GM21619 (cell line): ENCODE measurements around the gene BARHL1.

Source experiments
- ATAC-seq: cut with Tn5 transposase; IDR thresholded peaks from one replicate; pipeline ENCODE4 v1.9.1; 2021; ENCODE audit not compliant: unreplicated experiment

BARHL1 gene

DNA sequence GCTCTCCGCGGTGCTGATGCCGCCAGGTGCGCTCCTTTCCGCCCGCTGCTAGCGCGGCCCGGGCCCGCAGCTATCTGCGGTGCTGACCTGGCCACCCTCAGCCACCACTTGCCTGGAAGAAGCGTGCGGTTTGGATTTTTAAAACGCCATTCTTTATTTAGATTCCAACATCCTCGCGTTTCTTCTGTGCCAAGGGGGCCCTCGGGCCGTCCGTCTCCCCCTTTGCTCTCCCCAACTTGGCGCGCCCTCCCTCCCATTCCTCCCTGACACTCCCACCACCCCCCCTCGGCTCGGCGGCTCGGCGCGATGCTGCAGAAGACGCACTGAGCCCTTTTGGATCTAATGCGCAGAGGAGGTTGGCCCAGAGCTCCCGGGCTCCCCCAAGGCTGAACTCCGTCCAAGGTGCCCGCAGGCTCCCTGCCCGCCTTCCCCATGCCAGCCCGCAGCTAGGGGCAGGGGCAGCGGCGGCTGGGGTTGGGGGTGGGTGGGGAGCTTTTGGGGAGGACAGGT lies at the start of gene BARHL1:
BARHL1 (plus strand) TSS at position 331 of the 510 bp plus-strand sequence. CDS start 192 bp downstream, outside the sequence.
- ATAC-seq: no peak

DNA sequence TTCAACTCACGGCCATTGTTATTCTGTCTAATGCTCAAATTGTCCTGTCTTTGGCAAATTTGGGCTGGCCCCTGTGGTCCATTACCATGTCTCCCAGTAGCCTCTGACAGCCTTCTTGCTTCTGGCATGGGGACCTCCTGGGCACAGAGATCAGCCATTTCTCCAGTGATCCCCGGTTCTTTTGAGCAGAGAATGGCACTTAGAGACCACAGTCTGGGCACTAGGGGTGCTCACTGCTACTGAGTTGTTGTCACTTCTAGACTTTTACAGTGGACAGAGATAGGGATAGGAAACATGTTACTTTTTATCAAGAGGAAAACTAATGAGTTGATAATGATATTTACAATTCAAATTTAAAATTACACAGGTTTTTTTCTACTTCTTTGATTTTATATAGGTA lies 47.6 kb upstream of the BARHL1 start:
- ATAC-seq: no peak

DNA sequence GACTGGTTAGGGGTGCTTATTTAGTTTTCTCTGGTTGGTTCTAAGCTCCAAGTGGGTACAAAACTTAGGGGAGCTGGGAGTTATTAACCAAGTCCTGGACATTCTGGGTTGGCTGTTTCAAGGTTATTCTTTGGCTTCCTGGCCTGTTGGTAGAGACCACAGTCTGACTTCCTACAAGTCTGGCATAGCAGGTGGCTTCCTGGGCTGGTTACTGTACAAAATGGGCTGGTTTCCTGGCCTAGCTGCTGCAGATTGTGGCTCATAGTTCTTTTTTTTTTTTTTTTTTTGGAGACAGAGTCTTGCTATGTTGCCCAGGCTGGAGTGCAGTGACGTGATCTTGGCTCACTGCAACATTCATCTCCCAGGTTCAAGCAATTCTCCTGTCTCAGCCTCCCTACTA lies 46.3 kb upstream of the BARHL1 start:
- no peak for ATAC-seq

DNA sequence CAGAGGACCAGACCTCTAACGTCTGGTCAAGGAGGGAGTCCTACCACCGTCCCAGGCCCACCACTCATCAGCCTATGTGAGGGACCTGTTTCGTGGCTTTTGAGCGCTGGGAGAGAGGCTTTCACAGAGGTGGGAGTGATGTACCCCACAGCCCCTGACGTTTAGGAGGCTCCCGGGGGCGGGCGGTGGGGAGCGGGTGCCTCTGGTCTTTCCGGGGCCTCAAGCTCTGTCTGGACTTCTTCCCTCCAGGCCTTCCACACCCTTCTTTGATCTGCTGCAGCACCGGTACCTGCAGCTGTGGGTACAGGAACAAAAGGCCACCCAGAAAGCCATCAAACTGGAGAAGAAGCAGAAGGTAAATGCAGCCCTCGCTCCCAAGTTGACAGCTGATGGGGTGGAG lies 45.1 kb upstream of the BARHL1 start:
- no peak for ATAC-seq

DNA sequence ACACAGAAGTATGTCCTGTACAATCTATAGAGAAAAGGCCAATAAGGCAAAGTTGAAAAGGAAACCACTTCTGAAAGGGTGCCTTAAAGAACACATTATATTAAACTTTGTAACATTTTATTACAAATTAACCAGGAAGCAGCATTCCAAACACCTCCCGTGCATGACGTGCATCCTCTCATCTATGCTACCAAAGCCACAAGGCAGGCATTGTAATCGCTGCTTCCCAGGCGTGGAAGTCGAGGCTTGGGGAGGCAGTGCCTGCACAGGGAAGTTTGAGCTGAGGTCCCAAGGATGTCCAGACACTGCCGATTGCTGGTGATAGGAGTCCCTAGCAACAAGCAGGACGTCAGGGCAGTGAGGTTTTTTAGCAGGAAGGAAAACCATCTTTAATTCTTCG lies 44.3 kb upstream of the BARHL1 start:
- no peak for ATAC-seq

DNA sequence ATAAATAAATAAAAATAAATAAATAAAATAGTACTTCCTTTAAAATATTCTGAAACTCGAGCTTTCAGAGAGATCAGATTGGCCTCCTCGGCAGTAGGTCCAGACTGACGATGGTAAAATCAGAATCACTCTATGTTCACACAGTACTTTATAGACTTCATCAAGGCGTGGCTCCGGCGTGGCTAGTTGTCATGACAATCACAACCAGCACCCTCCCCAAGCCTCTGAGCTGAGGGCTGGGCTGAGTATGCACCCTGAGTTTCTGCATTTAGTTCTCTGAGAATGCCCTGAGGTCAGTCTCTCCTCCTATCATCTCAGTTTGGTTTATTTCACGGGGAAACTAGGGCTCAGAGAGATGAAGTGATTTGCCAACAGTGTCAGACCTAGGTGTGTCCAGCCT lies 43.3 kb upstream of the BARHL1 start:
- no peak for ATAC-seq

GRCh38 chr9:132541051-132541450 lies 41.4 kb upstream of the BARHL1 start:
- no peak for ATAC-seq

DNA sequence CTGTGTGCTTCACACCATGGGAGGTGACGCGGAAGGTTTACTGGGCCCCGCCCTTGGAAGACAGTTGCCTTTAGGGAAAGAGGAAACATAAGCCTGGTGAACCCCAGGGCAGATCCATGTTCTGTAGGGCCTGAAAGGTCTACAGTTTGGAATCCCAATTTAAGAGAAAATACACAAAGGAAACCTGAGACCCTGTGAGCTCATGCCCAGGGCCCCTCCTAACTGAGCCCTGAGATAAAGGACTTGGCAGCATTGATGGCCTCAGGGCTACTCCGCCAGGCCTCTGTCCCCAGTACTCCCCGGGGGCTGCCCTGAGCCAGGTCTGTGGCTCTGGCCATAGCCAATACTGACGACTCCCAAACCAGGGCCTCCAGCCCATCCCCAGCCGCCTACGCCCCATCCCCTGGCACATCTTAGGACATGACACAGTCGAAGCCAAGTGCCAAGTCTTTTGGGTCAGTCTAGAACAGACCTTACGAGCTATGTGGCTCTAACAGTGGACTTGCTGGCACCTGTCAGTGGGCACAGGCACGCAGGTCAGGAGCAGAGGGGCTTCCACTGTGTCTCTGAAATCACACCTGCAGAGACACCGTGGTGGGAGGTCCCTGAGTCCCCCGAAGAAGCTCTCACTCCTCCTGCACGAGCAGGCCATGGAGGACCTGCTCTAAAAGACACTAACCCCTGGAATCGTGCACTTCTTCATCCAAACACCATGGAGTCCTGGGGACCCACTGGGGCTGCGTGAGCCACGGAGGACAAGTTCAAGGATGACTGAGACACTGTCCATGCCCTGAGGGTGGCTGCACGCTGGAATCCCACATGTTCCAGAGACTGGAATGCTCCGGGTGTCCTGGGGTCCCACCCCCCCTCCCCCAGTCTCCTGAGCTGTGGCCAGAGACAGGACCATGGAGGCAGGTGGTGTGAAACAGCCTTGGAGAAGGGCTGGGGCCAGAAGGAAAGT lies 40.3 kb upstream of the BARHL1 start:
- ATAC-seq: no peak

- ATAC-seq: no peak
These were observed 39.2 kb upstream of the BARHL1 start for GRCh38 chr9:132543251-132543650.

DNA sequence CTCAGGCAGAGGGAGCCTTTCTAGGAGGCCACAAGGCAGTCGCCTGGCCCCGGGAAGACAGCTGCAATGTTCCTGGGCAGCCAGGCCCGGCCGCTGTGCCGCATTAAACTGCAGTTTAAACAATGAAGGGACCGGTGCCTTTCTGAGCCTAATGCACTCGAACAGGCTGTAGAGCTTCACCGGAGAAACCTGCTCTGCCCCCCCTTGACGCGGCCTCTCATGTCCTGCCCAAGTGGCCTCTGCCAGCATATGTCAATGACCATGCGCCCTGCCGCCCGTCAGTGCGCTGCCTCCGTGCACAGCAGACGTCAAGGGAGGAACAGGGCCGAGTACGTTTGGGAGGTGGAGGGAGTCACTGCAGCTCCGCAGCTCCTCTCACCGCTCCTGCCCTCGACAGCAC lies 38.4 kb upstream of the BARHL1 start:
- ATAC-seq: no peak

DNA sequence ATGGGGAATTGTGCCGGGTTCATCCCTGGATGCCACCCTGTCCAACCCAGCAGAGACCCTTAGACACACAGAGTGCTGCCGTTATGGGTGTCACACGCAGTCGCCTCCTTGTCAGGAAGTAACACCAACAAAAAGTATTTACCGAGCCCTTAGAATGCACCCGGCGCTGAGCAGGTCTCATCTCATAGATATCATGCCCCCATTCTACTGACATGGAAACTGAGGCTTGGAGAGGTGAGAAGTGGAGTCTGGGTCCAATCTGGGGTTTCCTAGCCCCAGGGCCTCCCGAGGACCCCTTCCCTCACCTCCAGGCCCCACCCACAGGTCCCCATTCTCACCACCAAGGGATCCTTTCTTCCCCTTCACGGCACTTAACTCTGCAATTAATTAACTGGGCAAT lies 36.8 kb upstream of the BARHL1 start:
- ATAC-seq: no peak

GRCh38 chr9:132546148-132547051 lies 36.0 kb upstream of the BARHL1 start:
- ATAC-seq: no peak

DNA sequence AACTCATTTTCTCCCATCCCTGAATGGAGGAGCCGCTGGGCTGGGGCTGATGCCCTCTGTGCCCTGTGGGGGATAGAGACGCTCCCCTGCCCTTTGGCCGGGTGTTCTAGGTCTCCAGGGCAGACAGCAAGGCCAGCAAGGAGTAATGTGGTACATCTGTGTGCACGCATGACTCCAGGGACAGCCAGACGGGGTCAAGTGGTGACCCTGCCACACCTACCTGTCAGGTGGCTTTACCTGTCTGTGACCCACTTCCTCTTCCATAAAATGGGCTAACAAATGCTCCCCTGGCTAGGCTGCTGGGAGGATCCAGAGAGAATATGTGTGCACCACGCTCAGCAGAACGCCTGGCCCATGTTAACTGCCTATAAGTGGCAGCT lies 35.4 kb upstream of the BARHL1 start:
- no peak for ATAC-seq

GRCh38 chr9:132547436-132547835 lies 35.0 kb upstream of the BARHL1 start:
- ATAC-seq: no peak

DNA sequence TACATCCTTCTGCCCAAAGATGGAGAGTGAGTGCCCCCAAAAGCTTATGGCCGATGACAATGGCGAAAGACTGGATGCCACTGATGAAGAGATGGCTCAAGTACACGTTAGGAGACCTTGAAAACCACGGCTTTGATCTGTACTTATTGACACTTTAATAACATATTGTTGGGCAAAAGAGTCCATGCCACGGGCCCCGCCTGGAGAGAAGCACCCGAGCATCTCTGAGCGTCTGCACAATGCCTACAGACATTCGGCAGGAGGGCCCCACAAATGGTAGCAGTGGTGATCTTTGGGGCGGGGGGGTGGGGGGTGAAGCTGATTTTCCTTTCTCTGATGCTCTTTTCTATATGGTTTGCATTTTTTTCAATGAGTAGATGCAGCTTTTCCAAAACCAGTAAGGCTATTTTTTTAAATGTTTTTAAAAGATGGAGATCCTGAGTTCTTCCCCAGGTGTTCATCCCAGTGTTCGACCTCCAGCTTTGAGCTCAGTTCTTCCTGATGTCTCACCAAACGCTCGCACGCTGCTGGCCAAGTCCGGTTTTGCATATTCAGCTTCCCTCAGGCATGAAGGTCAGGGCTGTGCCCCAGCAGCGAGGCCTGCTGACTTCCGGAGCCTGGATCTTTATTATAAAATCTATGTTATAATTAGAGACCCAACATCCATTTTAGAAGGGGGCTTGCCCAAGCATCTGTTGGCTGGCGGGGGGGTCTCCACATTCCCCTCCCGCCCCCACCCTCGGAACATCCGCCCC lies 34.3 kb upstream of the BARHL1 start:
- no peak for ATAC-seq

DNA sequence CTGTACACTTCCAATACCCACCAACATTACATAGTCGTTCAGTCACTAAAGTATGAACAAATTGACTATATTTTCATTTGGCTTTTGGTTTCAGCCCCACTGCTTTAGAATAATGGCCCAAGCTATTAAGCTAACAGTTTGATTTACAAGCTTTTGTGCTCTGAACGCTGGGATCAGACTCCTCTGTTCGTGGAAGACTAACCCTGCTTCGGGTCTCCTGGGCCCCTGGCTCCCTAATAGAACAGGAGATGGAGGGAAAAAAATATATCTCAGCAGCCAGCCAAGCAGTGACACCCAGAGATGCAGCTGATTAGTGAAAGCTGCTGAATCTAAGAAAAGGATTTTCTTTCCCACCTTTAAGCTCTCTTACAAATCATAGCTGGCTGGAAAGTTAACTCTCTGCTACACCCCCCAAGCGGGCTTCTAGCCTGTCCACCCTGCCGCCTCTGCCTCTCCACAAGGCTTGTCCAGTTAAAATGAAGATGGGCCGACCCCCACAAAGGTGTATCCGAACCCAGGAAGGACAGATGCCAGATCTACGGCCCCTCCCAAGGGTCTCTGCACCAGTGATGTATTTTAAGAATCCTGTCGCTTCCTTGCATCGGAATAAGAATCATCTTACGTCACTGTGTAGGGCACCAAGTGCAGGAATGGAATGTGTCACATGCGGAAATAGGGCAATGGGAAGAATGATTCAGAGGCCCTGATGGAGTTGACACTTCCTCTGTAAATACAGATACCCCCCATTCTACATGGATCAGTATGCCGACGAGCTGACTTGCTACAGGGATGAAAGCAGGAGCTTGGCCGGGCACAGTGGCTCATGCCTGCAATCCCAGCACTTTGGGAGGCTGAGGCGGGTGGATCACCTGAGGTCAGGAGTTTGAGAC lies 33.4 kb upstream of the BARHL1 start:
- ATAC-seq: no peak

GRCh38 chr9:132551556-132551955 lies 30.9 kb upstream of the BARHL1 start:
- ATAC-seq: no peak

GRCh38 chr9:132552041-132552440 lies 30.4 kb upstream of the BARHL1 start:
- no peak for ATAC-seq

GRCh38 chr9:132554755-132555154 lies 27.7 kb upstream of the BARHL1 start:
- ATAC-seq: no peak

DNA sequence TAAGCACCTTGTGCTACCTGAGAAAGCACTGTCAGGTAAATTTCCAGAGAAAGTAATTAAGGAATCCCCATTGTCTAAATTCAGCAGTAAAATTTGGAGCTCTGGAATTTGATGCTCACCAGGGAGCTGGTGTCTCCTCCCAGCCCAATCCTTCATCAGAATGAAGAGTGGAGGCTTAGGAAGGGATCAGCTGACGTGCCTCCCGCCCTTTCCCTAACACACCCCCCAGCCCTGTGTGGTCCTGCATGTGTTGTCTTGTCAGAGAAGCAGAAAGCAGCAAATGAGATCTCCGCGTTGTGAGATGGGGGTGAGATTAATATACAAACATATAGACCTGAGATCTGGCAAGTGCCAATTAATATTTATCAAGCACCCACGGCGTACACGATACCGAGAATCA lies 26.9 kb upstream of the BARHL1 start:
- no peak for ATAC-seq
